Measurements from ENCODE around the gene ELN. TPM values are rescaled to one million over a fixed set of nuclear protein-coding genes. Genes with fewer than 3 reads are reported as not detected.

Gene ELN
- total RNA-seq, 1 experiment from 2014 or later, result 0.37 TPM

GRCh38 chr7:74032191-74032490 lies 4.2 kb downstream of the ELN start:
- no peak overlapping the region for H3K18ac ChIP-seq (ENCODE audit: insufficient read length, low read depth, low read length)
- H4K5ac ChIP-seq (ENCODE audit: insufficient read length, low read depth, low read length), result no peak overlapping the region
- no peak overlapping the region for H2AFZ ChIP-seq (ENCODE audit: low read length)
- H2BK20ac ChIP-seq (ENCODE audit: low read depth, low read length, poor library complexity, severe bottlenecking), result no peak overlapping the region
- H3K4me2 ChIP-seq (ENCODE audit: insufficient read depth, insufficient read length, low read length), result no peak overlapping the region
- H4K91ac ChIP-seq (ENCODE audit: insufficient read length, low read depth, low read length), result no peak overlapping the region
- no peak for DNase-seq
- no peak overlapping the region for H2BK12ac ChIP-seq (ENCODE audit: insufficient read length, low read depth, low read length)
- H3K4me3 Mint-ChIP-seq, result peak overlapping the region in 1 of 2 experiments; percentile 28; a peak in 1 of 5 replicates
- no peak for TF ChIP-seq CTCF (conservative IDR thresholded peaks at IDR 0.05)
- no peak overlapping the region for H3K9ac ChIP-seq (ENCODE audit: extremely low read depth, insufficient read length, low read length)
- H3K4me1 ChIP-seq (ENCODE audit: insufficient read depth, low read length), result peaks cover 4% of the 10 kb centered on the region; the same call in 1 of the 2 replicates
- no peak overlapping the region for H3T11ph ChIP-seq (ENCODE audit: low read length)
- H3K4me1 Mint-ChIP-seq, result peaks cover 12 to 48% of the 10 kb centered on the region in 2 experiments
- no peak overlapping the region for H4K8ac ChIP-seq (replicated peaks; ENCODE audit: insufficient read length, low read depth, low read length)
- H3K23ac ChIP-seq (ENCODE audit: insufficient read length, low read depth, low read length), result no peak overlapping the region
- no peak overlapping the region for H2BK15ac ChIP-seq (ENCODE audit: low read depth, low read length)
- H4K20me1 ChIP-seq (ENCODE audit: control insufficient read depth, insufficient read depth, insufficient read length), result no peaks in the 10 kb centered on the region
- no peak overlapping the region for H2AK5ac ChIP-seq (ENCODE audit: insufficient read length, low read length)
- H3K23me2 ChIP-seq (ENCODE audit: insufficient read length, low read depth, low read length, poor library complexity, severe bottlenecking), result no peaks in the 10 kb centered on the region
- H3K27ac Mint-ChIP-seq, result peak overlapping the region in 1 of 3 experiments; percentile 74; a peak in 1 of 7 replicates
- WGBS (ENCODE audit: extremely low coverage, insufficient read length, low lambda C conversion rate), result no CpG with 5 or more reads among the region's 8 CpGs
- H2BK120ac ChIP-seq (ENCODE audit: low read depth, low read length, poor library complexity, severe bottlenecking), result no peak overlapping the region
- no peak overlapping the region for H3K14ac ChIP-seq (ENCODE audit: insufficient read depth, low read length)
- H3K9me3 Mint-ChIP-seq, result no peaks in the 10 kb centered on the region
- H3K27me3 Mint-ChIP-seq (ENCODE audit: low read depth), result peaks cover 5% of the 10 kb centered on the region; the same call in 1 of the 2 replicates
- no peak overlapping the region for H3K4ac ChIP-seq (ENCODE audit: low read depth, low read length)
- no peaks in the 10 kb centered on the region for H3K27me3 ChIP-seq (ENCODE audit: insufficient read depth, low read length)
- no peak overlapping the region for H2BK5ac ChIP-seq (ENCODE audit: insufficient read length, low read length)
- H3K36me3 Mint-ChIP-seq (ENCODE audit: insufficient read depth in 1 of 3, low read depth in 3 of 3), result no peaks in the 10 kb centered on the region
- H3K79me1 ChIP-seq (ENCODE audit: insufficient read depth, low read depth, low read length, poor library complexity, severe bottlenecking), result no peaks in the 10 kb centered on the region
- H3K9me3 ChIP-seq (ENCODE audit: control insufficient read depth, low read depth, low read length), result no peaks in the 10 kb centered on the region
- H3K27ac ChIP-seq (ENCODE audit: insufficient read length, low read depth, low read length), result no peak overlapping the region
- H3K56ac ChIP-seq (ENCODE audit: insufficient read length, low read depth, low read length), result no peak overlapping the region
- no peaks in the 10 kb centered on the region for H3K79me2 ChIP-seq (ENCODE audit: insufficient read depth, low read length)
